ENCODE data around the gene CILP2.

- TF ChIP-seq EZH2 (IDR thresholded peaks at IDR 0.05; ENCODE audit: borderline replicate concordance, low read depth, low read length, severe bottlenecking): no peak
- peak; percentile 20 for TF ChIP-seq CTCF (IDR thresholded peaks at IDR 0.05; ENCODE audit: borderline replicate concordance, extremely low read depth, low read length, poor library complexity, severe bottlenecking)
These were observed 4.2 kb upstream of the CILP2 start for GRCh38 chr19:19533841-19534240.

All from DND-41 (cell line).